HUDEP-2 (cell line): ENCODE measurements around the gene TSPAN16.
"Not testable (repeated sequence)": the region's sequence is repeated elsewhere in the genome, so short reads cannot be mapped to it uniquely, and the experiment has no call there.

Experiments used
- DNase-seq, 76 experiments: peaks; one replicate each; lab custom pipeline; 2025; ENCODE audit not compliant: unreplicated experiment in 76 of 76; lab: John Stamatoyannopoulos, UW

Gene TSPAN16

DNA sequence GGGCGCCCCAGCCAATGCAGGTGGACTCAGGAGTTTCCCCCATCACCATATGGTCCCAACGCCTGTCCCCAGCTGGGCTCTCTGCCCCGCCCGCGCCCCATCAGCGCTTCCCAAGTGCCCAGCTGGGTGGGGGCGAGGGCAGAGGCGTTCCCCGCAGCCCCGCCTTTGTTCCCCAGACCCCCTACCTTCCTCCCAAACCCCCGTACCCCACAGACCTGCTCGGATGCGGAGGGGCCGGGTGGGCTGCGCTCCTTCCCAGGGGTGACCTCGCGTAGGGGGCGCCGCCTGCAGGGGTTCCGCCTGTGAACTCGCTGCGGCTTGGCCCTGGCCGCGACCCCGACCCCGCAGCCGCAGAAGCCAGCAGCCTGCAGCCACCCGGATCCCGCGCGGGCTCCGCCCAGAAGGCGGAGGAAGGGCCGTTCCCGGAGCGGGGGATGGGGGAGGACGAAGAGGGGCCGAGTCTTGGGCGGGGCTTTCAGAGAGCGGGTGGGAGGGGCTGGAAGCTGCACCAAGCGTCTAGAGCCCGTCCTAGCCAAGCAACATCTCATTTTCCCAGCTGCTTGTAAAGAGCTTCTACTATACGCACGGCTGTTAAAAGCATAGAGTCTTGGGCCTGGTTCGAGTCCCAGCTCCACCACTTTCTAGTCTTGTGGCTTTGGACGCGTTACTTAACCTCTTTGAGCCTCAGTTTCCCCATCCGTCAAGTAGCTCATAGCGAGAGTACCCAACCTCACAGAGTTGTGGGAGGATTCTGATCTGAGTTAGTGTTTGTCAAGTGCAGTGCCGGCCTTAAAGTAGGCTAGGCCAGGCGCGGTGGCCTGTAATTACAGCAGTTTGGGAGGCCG, 43.5 kb downstream of the TSPAN16 start, which contains the start of gene RAB3D:
Gene RAB3D, minus strand, starts transcription at position 404 of the 845 bp plus-strand sequence. CDS start 2,258 bp downstream, outside the sequence.
- peak in 73 of 76 experiments; percentile 25 to 95 (median 82) for DNase-seq

DNA sequence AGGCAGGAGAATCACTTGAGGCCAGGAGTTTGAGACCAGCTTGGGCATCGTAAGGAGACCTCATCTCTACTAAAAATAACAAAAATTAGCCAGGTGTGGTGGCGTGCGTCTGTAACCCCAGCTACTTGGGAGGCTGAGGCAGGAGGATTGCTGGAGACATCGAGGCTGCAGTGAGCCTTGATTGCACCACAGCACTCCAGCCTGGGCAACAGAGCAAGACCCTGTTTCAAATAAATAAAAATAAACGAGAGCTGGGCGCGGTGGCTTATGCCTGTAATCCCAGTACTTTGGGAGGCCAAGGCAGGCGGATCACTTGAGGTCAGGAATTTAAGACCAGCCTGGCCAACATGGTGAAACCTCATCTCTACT, 44.1 kb downstream of the TSPAN16 start:
- DNase-seq: not testable (repeated sequence)

DNA sequence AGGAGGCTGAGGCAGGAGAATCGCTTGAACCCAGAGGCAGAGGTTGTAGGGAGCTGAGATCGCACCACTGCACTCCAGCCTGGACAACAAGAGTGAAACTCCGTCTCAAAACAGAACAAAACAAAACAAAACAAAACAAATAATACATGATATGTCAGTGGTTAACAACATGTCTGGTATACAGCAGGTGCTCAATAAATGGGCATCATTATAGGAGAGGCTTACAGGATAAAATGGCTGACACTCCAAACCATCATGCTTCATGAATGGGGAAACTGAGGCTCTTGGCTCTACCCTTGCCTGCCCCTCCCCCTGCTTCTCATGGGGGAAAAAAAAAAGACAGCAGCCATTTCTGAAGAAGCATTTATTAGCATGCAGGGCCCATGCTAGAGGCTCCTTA, 46.5 kb downstream of the TSPAN16 start:
- no peak for DNase-seq

DNA sequence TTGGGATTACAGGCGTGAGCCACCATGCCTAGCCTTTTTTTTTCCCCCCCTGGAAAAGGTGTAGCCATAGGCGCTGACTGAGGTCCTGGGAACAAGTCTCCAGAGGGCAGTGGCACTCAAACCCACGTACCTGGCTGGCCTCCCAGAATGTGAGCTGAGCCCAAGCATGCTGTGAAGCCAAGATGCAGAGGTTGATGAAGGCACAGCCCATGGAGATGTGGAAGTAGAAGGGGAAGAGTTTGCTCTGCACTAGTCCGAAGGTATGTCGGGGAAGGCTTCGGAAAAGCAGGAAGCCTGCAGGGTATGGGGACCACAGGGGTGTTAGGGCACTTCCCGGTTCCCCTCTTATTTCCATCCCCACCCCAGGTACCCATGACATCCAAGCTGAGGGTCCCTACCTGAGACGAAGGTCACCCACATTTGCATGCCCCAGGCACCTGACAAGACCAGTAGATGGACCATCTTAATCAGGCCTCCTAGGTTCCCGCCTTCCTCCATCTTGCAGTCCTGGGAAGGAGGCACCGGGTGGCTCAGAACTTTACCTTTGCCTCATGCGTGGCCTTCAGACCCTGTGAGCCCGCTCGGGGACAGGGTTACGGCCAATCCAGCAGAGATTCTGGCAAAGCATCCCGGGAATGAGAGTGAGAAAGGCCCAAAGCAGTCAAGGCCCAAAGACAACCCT, 49.3 kb downstream of the TSPAN16 start:
- peak in 1 of 76 experiments; percentile 10 for DNase-seq

DNA sequence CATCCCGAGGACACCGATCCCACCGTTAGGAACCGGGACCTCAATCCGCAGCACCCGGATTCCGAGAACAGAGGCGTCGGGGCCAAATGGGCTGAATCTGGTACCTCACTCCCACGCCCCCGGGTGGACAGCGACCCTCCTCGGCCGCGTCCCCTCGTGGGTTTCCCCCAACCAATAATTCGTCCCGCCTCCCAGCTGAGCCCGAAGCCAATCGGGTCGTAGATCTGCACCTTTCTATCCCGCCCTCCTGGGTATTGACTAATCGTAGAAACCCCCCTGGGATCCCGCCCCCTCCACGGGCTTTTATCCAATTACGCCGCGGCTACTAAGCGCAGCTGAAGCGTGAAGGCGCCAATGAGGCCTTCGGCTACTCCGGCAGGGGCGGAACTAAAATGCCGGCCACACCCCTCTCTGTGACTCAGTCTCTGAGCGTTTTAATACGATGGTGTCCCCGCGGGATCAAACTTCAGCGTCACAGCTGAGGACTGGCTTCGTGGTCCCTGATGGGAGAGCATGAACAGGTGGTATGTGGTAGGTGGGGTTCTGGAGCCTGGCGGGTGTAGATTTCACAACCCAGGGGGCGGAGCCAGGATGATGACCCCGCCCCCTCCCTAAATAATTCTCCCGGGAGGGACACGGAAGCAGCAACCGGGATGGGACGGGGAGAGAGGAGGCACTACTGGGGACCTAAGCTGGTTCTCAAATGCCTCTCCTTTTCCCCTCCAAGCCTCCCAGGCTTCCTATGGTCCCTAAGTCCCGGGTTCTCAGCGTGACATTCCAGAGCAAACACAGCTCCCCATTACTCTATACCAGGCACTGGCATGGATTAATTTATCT, 50.4 kb downstream of the TSPAN16 start, which contains the start of the genes CCDC159 and TMEM205:
Gene CCDC159, plus strand, starts transcription at position 416 of the 837 bp plus-strand sequence. Its CDS starts 88 bp downstream, at position 504.
Gene TMEM205, minus strand, starts transcription at position 165 of the 837 bp plus-strand sequence. CDS start 649 bp downstream, outside the sequence.
- peak in 75 of 76 experiments; percentile 76 to 100 (median 99) for DNase-seq

DNA sequence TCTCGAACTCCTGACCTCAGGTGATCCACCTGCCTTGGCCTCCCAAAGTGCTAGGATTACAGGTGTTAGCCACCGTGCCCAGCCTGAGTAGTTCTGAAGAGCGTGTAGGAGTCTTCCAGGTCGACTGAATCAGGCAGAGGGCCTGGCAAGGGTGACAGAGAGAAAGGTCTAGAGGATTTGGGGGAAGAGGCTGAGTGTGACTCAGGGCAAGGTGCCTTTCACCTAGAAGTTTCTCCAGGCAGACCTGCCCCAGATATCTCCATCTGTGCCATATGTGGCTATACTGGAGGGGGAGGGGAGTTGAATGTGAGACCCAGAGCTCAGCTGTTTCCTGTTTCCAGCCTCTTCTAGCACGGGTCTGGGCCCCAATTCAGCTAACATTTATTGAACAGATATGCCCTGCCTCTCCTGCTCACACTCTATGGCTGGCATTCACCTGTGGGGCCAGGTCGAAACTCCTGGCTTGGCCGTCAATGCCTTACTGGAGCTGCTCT, 51.6 kb downstream of the TSPAN16 start:
- no peak for DNase-seq

DNA sequence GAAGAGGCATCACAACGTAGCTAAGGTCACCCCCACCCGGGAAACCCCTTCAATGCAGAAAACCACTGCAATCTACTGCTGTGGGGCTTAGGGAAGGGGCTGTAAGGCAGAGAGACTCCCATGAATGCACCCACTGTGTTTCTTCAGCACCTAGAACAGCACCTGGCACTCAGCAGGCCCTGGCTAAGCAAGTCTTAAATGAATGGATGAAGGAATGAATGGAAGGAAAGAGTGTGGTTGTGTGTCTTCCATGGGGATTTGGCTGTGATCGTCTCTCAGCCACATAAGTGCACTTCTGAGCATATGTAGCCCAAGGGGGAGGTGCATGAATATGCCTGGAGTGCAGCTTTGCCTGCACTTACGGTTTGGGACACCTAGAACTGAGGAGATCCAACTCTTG, 53.2 kb downstream of the TSPAN16 start:
- no peak for DNase-seq

DNA sequence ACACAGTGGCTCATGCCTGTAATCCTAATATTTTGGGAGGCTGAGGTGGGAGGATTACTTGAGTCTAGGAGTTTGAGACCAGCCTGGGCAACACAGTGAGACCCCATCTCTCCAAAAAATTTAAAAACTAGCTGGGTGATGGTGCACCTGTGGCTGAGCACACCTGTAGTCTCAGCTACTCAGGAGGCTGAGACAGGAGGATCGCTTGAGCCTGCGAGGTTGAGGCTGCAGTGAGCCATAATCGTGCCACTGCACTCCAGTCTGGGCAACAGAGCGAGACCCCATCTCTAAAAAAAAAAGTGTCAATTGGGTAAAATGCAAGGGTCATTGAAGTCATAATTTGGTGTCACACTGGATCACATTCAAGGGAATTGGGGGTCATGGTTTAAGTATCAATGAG, 58.1 kb downstream of the TSPAN16 start:
- not testable (repeated sequence) for DNase-seq

DNA sequence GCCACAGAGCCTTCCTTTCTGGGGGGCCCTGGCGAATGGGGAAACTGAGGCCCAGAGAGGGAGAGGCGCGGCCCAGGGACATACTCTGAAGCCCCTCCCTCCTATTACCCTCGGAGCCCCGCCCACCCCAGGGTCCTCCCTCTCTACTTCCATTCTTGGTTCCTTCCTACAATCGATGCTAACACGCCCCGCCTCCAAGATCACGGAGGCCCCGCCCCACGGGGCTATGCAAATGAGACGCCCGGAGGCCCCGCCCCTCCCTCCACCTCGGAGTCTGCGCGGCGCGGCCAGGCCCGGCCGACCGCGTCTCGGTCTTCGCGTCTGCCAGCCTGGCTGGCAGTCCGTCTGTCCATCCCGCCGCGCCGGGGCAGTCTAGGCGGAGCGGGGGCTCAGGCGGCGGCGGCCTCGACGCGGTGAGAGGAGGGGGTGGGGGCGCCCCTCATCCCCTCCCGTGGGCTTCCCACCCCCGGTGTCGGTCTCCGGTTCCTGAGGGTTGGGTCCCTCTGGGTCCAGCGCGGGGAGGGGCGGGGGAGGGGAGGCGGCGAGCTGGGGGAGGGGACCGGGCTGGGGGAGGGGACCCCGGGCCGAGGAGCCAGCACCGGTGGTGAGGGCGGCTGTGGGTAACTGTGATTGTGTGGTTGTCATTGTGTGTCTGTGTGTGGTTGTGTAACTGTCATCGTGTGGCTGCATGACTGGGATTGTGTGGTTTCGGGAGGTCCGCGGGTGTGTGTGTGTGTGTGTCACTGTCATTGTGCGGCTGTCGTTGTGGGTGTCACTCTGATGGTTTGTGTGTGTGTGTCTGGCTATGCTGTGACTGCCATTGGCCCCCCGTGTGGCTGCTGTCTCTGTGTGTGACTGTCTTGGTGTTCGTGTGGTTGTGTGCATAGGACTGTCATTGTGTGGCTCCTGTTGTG, 59.5 kb downstream of the TSPAN16 start, which contains the start of gene PLPPR2:
Gene PLPPR2, plus strand, starts transcription at position 273 of the 914 bp plus-strand sequence. CDS start 2,242 bp downstream, outside the sequence.
- peak in 73 of 76 experiments; percentile 36 to 93 (median 81) for DNase-seq

DNA sequence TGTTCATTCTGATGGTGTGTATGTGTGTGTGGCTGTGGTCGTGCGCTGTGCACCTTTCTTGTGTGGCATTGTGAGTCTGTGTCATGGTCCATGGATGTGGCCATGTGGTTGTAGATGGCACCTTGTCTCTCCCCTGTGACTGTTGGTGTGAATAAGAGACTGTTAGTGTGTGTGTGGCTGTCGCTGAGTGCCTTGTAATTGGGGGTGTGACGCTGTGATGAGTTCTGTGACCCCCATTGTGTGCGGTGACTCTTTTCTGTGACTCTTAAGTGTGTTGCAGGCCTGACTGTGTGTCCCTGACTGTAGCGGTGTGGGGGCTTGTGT, 60.1 kb downstream of the TSPAN16 start:
- no peak for DNase-seq

DNA sequence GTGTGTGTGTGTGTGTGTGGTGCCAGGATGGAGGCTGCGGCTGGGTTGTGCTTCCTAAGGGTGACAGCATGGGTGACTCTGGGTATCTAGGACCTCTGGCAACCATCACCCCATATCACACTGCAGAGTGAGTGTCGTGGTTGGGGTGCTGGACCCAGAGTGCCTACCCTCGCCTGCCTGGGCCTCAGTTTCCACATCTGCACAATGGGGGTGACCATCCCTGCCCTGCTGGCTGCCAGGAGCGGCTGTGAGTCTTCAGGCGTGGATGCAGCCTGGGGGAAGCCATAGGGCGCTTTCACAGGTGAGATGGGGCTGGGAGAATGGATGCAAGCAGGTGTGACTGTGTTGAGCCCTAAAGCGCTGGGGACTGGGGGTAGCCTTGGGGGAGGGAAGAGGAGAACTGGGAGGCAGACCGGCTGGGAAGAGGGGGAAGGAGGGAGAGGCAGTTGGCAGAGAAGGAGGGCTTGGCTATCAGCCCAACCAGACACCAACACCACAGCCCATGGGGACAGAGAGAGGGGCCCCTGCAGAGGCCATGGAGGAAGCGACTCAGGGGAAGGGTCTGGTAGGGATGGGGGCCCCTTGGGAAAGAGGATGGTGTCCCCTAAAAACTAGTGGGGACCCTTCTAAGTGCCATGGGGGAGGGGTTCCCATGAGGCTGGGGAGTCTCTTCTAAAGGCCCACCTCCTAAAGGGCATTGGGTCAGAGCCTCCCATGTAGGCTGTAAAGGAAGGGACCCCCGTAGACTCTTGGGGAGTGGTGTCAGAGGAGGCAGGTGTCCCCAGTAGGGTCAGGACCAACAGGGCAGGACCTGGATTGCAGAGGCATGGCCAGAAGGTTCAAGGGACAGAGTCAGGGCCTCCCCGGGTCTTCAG, 61.0 kb downstream of the TSPAN16 start:
- no peak for DNase-seq

DNA sequence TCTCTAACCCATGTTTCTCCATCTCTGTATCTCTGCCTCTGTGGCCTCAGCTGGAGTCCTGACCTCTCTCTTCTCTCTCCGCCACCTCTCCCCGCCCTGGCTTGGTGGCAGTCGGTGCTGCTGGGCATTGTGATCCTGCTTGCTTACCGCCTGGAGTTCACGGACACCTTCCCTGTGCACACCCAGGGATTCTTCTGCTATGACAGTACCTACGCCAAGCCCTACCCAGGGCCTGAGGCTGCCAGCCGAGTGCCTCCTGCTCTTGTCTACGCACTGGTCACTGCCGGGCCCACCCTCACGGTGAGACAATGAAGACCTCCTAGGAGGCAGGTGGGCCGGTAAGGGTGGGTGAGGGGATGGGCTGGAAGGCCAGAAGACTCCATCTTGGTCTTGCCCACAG, 63.5 kb downstream of the TSPAN16 start:
- DNase-seq: no peak

DNA sequence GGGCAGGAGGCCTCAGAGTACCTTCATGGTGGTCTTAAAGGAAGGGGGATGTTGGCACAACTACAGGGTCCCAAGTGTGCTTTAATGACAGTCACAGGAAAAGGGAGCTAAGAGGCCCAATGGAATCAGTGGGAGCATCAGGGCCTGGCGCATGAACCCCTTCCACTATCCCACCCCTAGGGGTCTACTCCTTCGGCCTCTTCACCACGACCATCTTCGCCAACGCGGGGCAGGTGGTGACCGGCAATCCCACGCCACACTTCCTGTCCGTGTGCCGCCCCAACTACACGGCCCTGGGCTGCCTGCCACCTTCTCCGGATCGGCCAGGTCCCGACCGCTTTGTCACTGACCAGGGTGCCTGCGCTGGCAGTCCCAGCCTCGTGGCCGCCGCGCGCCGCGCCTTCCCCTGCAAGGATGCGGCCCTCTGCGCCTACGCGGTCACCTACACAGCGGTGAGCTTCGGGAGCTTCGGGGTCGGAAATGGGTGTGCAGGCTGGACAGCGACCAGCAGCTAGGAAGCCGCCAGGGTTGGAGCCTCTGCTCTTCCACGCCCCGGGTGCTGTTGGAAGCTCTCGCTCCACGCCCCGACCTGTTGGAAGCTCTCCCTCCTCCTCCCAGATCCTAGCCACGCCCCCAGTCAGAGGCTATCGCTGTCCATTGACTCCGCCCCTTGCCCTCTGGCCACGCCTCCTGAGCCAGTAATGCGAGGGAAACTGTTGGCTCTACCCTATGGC, 65.2 kb downstream of the TSPAN16 start:
- DNase-seq: peak in 58 of 76 experiments; percentile 14 to 87 (median 59)

DNA sequence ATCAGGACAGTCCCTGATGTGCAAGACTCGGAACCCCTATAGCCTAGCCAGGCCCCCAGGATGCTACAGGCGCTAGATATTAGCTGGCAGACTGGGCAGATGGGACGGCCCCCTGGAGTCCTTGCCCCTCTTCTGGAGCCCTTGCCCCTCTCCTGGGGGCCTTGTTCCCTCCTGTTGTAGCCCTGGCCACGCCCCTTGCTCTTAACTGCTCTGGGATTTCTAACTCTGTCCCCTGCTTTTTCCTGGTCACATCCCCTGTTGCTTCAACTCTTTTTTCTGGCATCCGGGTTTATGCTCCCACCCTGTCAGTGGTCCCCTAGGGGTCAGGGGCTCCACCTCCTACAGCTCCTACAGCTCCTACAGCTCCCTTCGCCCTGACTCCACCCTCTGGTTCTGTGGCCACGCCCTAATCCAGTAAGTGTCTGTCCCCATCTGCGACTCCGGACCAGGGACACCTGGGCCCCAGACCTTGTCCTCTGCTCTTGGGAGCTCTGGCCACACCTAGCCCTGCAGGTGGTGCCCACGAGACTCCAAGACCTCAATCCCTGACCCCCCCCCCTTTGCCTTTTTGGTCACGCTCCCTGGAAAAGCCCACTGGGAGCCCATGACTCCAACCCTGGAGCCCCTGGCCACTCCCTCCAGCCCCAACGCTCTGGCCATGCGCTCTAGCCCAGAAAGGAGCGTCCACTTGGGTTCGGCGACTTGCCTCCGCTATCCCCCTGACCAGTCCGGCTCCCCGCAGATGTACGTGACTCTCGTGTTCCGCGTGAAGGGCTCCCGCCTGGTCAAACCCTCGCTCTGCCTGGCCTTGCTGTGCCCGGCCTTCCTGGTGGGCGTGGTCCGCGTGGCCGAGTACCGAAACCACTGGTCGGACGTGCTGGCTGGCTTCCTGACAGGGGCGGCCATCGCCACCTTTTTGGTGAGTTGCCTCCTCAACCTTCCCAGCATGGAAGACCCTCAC, 66.1 kb downstream of the TSPAN16 start:
- no peak for DNase-seq

DNA sequence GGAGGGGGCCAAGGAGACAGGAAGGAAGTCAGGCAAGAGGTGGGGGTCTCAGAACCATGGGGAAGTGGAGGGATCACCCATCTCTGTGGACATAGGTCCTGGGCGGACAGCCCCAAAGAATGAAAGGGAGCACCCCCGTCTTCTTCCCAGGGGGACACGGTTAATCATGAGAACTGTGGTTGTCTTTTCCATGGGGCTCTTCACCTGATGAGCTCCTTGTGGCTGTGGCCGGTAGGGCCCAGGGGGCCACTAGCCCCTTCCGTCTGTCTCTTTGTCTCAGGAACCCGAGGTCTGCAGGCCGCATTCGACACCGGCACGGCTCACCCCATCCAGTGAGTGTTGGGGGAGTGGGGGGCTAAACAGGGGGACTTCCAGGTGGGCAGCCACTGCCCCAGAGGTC, 67.9 kb downstream of the TSPAN16 start:
- DNase-seq: no peak

DNA sequence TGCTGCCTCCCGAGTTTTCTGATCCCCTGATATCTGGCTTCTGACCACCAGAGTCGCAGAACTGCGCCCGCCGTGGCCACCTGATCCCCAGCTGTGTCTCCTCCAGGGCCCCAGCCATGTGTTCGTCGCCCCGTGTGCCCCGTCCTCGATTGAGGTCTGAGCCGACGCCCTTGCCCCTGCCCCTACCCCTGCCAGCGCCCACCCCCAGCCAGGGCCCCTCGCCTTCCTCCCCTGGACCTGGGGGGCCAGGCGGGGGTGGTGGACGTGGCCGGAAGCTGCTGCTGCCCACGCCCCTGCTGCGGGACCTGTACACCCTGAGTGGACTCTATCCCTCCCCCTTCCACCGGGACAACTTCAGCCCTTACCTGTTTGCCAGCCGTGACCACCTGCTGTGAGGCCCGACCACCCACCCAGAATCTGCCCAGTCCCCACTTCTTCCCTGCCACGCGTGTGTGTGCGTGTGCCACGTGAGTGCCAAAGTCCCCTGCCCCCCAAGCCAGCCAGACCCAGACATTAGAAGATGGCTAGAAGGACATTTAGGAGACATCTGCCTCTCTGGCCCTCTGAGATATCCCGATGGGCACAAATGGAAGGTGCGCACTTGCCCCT, 68.4 kb downstream of the TSPAN16 start:
- no peak for DNase-seq
